Left colon (tissue), 2 donors: ENCODE measurements around the gene GAGE12H. TPM values are rescaled to one million over a fixed set of nuclear protein-coding genes. Genes with fewer than 3 reads are reported as not detected.

Experiments
- total RNA-seq, 2 donors: library from RNA; stranded (reverse); fragmentation: NEBNext Ultra II Directional; extraction: Animal tissue kit (Norgen Biotek cat#: 25700); gene quantifications; one replicate each; pipeline ENCODE4 v1.2.1, GENCODE V29; 2021
- donor health status: DM: no; HTN: no; CAD: no.
- donor health status: DM: yes; HTN: yes; CAD: no.

The GAGE12H gene
- total RNA-seq, 2 donors from 2014 or later = not detected

Other genes starting within 250 kb of the GAGE12H start
- gene GAGE13, start 248.4 kb upstream of the GAGE12H start, total RNA-seq = not detected
- gene GAGE12C, start 47.8 kb upstream of the GAGE12H start, total RNA-seq = not detected
- gene GAGE12D, start 38.2 kb upstream of the GAGE12H start, total RNA-seq = not detected
- gene GAGE12E, start 28.7 kb upstream of the GAGE12H start, total RNA-seq = not detected
- not detected for gene GAGE12F, start 19.1 kb upstream of the GAGE12H start, total RNA-seq
- not detected for gene GAGE12G, start 9.5 kb upstream of the GAGE12H start, total RNA-seq
- not detected for gene GAGE2A, start 9.5 kb downstream of the GAGE12H start, total RNA-seq
- gene GAGE1, start 19.1 kb downstream of the GAGE12H start, total RNA-seq = not detected
- gene PAGE1, start 116.0 kb downstream of the GAGE12H start, total RNA-seq = not detected
- not detected for gene PAGE4, start 249.4 kb downstream of the GAGE12H start, total RNA-seq